ENCODE results near the gene WDR7.

- TF ChIP-seq CTCF (IDR thresholded peaks at IDR 0.05): no peak
- TF ChIP-seq POLR2A (IDR thresholded peaks at IDR 0.05): no peak
- no peak for TF ChIP-seq POLR2AphosphoS5 (IDR thresholded peaks at IDR 0.05)
These were observed 11.3 kb downstream of the WDR7 start for GRCh38 chr18:56662502-56662901.

Measured in prostate gland (tissue), 2 donors.